Suprapubic skin (tissue), 4 donors: Measurements from ENCODE around the gene CORO2A.

Experiments used
- EP300 ChIP-seq: sonication (generic); formaldehyde crosslinking; IDR thresholded peaks from one replicate; pipeline ENCODE4 v1.6.1; 2017; ENCODE audit warnings: antibody characterized with exemption
- POLR2A ChIP-seq, 2 donors: fragments of 450-650 bp; IDR thresholded peaks; one replicate each; pipeline ENCODE4 v1.6.1; 2017; ENCODE audit warnings: antibody characterized with exemption in 2 of 2, mild to moderate bottlenecking in 2 of 2, moderate library complexity in 2 of 2
- POLR2AphosphoS5 ChIP-seq, 3 donors: sonication (generic); formaldehyde crosslinking; IDR thresholded peaks; one replicate each; pipeline ENCODE4 v1.6.1; 2017; ENCODE audit warnings: antibody characterized with exemption in 3 of 3

DNA sequence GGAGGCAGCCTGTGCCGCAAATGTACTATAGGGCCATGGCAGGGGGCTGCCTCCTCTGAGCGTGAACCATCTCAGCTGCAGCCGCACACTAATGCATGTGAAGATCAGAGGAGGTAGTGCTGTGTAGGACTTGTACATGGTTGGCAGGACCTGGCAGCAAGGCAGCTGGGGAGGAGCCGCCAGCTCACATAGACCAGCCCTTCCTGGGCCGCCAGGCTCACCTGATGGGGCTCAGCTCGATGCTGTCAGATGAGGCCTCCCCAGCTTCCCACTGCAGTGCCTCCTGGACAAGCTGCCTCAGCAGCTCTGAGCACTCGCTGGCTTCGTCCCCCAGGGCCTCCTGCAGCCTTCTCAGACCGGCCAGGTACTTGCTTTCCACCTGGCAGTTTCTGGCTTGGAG, 18.0 kb upstream of the CORO2A start:
- TF ChIP-seq POLR2AphosphoS5 (IDR thresholded peaks at IDR 0.05): no peak
- TF ChIP-seq EP300: no peak
- TF ChIP-seq POLR2A (IDR thresholded peaks at IDR 0.05): no peak
